Measurements from ENCODE around the gene TST.

TST gene

DNA sequence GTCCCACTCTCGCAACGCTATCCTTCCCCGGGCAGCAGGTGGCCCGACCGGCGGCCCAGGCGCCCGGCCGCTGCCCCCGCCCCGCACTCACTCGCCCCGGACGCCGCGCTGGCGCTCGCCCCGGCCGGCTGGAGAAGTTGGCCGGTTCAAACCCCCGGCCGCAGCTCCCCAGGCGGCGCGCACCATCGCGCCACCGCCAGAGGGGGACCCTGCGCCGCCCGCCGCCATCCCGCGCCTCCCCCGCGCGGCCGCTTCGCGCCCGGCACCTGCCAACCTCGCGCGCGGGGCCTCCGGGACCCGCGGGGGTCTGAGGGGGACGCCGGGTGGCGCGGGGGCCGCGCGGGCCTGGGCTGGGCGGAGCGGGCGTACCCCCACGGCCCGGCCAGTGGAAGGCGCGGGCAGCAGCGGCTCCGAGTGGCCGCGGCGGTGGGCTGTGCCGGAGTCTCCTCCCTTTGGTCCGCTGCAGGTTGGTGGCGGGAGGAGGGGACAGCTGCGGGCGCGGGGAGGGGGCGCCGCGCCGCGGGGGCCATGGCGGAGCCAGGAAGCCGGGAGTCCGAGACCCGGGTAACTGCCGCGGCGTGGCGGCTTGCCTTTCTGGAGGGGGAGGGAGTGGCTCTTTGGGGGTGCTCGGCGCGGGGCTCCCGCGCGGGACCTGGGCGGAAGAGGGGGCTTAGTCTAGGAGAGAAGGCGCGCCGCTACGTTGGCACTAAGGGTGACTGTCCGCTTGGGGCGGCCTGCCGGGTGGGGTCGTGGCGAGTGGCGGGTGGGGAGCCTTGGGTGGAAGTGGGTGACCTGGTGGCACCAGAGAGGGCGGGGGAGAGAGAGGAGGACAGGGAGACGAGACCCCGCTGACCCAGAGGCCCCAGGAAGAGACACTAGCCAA lies at the start of gene TST, which contains the start of gene MPST:
TSS of gene TST (minus strand) at position 139 of the 883 bp plus-strand sequence. CDS start 715 bp downstream, outside the sequence.
TSS of gene MPST (plus strand) at position 434 of the 883 bp plus-strand sequence. CDS start at position 529, 95 bp downstream.
- DNase-seq: peak; percentile 77

GRCh38 chr22:37068859-37069258 lies 49.6 kb upstream of the TST start:
- DNase-seq: no peak

DNA sequence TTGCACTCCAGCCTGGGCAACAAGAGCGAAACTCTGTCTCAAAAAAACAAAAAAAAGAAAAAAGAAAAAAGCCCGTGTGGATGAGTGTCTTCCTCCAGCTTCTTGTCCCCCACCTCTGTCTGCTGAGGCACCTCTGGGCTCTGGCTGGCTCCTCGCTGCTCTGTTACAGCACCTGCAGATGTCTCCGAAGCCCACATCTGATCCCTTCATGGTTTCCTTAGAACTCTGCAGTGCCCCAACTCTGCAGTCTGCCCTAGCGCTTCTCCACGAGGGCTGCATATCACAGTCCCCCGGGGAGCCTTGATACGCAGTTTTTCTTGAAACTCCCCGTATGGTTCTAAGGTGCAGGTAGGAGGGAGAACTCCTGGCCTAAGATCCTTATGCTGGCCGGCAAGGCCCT lies 48.2 kb upstream of the TST start:
- no peak for DNase-seq

DNA sequence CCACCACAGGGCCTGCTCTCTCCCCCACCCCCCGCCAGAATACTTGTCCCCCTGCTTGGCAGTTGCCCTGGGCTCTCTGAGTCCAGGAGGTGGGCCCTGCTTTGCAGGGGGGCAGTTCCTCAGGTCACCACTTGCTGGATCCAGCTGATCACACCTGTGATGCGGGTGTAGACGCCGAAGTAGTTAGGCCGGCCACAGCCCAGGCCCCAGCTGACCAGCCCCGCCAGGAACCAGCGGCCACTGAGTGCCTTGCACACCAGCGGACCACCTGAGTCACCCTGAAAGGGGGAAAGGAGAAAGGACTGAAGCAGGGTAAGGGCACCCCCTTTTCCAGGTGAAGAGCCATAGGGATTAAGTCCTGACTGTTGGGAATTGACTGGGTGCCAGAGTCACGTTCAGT lies 46.7 kb upstream of the TST start:
- DNase-seq: no peak

GRCh38 chr22:37065180-37065579 lies 45.9 kb upstream of the TST start:
- DNase-seq: no peak

DNA sequence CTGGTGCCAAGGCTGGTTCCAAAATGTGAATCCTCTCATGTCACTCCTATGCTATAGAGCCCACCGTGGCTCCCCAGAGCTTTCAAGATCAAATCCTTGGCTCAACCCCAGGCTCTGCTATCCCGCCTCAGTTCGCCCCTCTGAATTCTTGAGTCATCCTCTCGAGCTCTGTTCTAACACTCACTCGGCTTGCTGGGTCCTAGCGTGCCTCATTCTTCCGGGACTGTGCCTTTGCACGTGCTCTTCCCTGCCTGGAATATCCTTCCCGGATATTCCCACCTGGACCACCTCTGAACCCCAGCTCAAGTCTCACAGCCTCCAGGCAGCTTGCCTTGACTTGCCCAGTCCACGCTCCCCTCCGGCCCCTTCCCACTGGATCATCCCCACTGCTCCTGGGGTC lies 45.3 kb upstream of the TST start:
- no peak for DNase-seq

DNA sequence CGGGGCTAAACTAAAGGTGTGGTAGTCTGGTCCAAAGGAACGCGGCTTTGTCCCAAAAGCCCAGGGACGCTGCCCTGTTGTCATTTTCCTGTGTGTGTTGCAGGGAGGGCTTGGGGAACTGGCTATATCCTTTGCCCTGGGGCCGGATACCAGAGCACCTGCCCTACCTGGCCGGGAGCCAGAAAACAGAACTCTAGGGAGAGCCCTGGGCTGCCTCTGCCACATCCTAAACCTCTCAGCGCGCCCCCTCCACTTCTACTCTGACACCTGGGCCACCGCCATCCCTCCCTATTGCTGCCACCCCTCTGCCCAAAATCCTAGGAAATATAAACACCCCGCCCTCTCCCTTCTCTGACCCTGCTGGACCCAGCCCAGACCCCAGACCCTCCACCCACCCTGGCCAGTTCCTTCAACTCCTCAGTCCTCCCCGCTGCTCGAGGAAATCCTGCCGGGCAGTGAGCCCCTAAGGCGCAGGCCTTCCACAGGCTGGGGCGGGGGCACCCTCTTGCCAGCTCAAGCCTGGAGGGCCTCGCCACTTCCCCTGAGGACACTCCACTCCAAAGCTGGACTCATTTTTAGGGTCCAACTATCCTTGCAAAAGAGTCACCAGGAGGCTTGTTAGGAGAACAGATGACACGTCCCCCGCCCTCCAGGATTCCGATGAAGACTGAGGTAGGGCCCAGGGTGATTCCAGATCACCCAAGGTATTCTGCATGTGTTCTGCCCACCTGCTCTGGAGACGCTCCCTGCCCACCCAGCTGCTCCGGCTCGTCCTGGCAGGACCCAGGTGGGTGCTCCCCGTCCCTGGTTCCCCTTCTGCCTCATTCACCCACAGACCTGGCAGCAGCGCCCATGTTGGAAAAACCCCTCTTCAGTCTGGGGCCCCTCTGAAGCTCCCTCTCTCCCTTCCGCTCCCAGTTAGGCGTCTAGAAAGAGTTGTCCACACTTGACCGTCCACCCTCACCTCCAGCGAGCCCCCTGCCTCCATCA lies 44.5 kb upstream of the TST start:
- no peak for DNase-seq

GRCh38 chr22:37062702-37063381 lies 43.6 kb upstream of the TST start:
- no peak for DNase-seq

GRCh38 chr22:37062376-37062675 lies 43.1 kb upstream of the TST start:
- no peak for DNase-seq

- no peak for DNase-seq
Observed at GRCh38 chr22:37061611-37062375, 42.5 kb upstream of the TST start.

DNA sequence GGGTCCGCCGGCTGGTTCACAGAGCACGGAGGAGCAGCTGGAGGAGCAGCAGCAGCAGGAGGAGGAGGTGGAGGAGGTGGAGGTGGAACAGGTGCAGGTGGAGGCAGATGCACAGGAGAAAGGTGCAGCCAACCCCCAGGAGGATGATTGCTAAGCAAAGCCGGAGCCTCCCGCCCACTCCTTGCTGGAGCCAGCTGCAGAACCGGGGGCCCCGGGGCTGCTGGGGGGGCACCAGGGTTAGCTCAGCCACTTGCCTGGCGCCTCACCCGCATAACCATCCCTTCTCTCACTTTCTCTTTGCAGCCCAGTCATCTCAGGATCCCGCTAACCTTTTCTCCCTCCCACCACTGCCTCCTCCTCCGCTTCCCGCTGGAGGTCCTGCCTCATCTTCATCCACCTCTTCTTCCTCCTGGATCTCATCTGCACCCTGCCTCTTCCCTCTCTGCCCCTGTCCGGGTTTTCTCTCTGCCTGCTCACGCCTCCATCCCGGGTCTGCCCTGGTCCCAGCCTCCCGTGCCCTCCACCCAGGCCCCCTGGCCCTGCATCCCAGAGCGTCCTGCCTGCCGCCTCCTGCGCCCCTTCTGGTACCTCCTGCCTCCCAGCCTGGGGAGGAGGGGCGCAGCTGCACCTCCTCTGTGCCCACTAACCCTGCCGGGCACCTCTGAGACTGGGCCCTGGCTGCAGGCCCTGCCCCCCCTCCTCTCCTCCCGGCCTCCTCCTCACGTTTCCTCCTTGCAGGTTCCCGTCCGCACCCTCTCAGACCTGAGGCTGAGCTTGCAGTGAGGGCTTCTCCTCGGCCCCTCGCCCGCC lies 41.8 kb upstream of the TST start:
- DNase-seq: no peak

- DNase-seq: no peak
Observed at GRCh38 chr22:37059876-37060449, 40.7 kb upstream of the TST start.

- DNase-seq: no peak
Observed at GRCh38 chr22:37058917-37059701, 39.9 kb upstream of the TST start.

- DNase-seq: no peak
Observed at GRCh38 chr22:37057796-37058510, 38.7 kb upstream of the TST start.

DNA sequence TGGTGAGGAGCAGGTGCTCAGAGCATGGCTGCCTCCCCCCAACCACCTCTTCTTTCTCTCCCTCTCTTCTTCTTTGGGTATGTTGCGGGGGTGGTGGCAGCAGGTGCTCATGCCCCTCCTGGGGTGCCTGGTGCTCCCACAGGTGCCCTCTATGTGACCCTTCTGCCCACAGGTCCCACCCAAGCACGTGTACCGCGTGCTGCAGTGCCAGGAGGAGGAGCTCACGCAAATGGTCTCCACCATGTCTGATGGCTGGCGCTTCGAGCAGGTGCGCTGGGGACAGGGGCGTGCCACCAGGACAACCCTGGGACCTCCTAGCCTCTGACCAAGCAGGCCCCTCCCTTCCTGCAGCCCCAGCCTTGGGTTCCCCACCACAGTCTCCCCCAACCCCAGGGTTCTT lies 38.0 kb upstream of the TST start:
- DNase-seq: no peak

- DNase-seq: no peak
Observed at GRCh38 chr22:37056246-37056645, 37.0 kb upstream of the TST start.

DNA sequence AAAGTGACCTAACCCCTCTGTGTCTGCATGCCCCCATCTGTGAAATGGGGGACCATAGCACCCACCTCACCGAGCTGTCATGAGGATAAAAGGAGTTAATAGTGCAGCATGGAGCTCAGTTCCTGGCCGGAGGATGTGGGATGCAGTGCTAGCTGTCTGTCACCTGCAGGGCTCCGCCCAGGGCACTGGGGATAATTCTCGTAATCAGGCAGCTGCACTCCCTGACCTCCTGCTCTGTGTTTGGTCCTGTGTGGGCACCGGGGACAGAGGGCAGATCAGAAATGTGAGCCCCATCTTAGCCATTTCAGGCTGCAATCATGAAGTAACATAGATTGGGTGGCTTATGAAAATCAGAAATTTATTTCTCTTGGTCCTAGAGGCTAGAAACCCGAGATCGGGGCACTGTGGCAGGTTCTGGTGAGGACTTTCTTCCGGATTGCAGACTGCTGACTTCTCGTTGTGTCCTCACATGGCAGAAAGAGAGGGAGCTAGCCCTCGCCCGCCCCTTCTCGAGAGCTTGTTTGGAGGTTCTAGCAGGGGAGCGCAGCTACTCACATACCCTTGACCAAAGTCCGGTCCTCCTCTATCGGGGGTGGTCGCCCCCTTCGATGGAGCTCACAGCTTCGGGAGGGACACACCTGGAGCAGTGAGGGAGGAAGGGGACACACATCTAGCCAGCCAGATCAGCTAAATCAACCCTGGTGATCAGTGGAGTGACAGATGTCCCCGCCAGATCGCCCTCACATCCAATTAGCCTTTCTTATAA lies 35.5 kb upstream of the TST start:
- no peak for DNase-seq

GRCh38 chr22:37054056-37054395 lies 34.8 kb upstream of the TST start:
- no peak for DNase-seq

All from suppressor macrophage treated with lipopolysaccharide for 4 hours (primary cell).